Stimulated activated CD8-positive, alpha-beta memory T cell treated with anti-CD3 and anti-CD28 coated beads, Interleukin-7, amount 100 ng/mL, for 24 hours (primary cell): Measurements from ENCODE around the gene RBBP8.

Experiments used
- DNase-seq: peaks from one replicate; pipeline ENCODE4 v3.0.0-alpha.2; 2020; ENCODE audit warnings: low read depth

The RBBP8 gene

DNA sequence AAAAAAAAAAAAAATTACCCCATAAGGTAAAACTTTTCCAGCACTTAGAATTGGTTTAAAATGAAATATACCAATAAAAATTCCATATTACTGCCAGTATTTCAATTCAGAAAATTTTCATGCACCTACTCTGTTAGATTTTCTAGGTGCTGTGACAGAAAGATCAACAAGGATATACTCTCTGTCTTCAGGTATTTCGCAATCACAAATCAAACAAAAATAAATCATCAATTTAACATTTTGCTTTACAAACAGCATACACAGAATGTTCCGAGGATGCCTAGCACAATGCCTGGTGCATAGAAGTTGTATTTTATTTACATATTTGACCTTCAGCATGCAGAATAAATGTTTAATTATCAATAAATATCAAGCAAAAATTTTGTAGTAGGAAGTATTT lies 66.5 kb downstream of the RBBP8 start:
- no peak for DNase-seq

DNA sequence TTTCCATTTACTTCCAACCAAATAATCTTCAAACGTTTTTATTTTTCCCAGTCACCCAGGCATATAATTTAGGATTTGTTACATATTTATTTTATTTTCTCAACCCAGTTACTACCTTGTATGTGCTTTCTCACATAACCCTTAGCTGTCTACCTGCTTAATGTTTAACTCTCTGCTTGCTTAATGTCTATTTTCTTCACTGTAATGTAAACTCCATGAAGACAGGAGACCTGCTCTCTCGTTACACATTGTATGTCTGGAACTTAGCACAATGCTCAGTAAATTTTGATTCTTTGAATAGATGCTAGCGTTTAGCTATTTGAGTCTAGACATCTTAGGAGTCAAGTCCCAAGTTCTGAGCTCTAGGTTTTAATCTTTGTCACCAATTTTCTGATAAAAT lies 70.2 kb downstream of the RBBP8 start:
- no peak for DNase-seq

DNA sequence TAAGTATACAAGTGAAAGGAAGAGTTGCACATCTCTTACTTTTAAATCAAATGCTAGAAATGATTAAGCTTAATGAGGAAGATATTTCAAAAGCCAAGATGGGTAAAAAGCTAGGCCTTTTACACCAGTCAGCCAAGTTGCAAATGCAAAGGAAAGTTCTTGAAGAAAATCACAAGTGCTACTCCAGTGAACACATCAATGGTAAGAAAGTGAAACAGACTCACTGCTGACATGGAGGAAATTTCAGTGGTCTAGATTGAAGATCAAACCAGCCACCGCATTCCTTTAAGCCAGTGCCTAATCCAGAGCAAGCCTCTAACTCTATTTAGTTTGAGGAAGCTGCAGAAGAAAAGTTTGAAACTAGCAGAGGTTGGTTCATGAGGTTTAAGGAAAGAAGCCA lies 79.1 kb downstream of the RBBP8 start:
- DNase-seq, result no peak

DNA sequence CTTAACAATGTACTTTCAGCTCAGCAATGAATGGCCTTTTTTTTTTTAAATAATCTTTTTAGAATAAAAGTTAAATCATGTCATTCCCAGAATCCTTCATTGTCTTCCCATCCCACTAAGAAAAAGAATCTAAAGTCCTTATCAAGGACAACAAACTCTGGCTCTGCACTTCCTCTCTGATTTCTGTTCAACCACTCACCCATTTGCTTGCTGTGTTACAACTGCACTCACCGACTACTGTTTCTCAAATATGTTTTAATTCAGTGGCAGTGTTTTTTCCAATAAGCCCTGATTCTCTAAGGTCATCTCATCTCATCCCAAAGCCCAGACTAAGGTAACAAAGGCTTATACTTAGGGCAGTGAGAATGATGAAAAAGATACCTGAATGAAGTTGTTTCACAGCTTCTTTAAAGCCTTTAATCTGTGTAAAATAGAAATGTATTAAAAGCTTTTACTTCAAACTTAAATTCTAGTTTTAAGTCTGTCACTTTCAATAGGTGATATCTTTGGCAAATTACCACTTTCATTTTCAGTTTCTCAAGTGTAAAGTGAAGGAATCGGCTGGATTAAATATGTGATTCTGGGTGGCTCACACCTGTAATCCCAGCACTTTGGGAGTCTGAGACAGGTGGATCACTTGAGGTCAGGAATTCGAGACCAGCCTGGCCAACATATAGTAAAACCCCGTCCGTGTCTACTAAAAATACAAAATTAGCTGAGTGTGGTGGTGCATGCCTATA lies 87.6 kb downstream of the RBBP8 start:
- no peak for DNase-seq

DNA sequence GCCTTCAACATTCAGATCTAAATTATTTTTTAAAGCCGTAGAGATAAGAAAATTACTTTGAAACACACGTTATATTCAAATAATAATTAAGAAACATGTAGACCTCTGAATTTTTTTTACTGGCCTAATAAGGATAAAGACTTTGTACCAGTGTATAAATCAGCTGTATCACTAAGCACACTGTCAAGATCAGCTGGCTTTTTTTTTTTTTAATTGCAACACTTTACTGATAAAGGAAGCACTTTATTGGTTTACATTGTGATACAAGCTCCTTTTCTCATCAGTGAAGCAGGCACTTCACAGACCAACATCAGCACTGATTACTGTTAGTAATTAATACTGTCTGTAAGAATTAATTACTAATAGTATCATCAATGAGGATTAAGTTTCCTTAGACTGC lies 88.5 kb downstream of the RBBP8 start:
- DNase-seq, result no peak

DNA sequence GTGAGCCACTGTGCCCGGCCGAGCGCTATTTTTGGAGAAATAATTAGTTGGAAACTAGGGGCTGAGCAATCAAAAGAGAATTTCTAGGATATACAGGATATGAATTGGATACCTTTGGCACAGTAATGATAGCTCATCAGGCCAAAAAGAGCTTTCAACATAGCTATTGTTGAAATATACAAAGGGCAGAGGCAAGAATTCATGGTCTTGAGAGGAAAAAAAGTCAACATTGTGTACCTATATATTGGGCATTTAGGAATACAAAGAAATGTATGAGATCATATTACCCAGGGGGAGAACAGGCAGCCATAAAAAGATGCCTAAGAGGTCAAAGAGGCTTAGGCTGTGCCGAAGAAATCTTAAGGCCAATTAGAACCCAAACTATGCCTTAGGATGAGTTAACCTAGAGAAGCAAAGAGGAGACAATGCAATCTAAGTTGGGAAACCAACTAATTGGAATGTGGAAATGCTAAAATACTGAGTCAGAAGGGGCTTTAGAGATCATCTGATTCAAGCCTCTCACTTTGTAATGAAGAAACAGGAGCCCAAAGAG lies 99.0 kb downstream of the RBBP8 start:
- no peak for DNase-seq

DNA sequence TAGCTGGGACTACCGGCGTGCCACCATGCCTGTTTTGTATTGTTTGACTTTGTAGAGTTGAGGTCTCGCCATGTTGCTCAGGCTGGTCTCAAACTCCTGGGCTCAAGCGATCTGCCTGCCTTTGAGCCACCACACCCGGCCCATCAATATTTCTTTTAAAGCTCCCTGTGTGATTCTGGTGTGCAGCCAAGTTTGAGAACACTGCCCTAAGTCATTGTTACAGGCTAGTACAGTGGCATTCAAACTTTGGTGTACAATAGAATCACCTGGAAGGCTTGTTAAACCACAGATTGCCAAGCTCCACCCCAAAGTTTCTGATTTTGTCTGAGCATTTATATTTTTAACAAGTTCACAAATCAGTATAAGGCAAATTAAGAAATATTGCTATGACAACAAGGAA lies 99.9 kb downstream of the RBBP8 start:
- DNase-seq, result no peak

DNA sequence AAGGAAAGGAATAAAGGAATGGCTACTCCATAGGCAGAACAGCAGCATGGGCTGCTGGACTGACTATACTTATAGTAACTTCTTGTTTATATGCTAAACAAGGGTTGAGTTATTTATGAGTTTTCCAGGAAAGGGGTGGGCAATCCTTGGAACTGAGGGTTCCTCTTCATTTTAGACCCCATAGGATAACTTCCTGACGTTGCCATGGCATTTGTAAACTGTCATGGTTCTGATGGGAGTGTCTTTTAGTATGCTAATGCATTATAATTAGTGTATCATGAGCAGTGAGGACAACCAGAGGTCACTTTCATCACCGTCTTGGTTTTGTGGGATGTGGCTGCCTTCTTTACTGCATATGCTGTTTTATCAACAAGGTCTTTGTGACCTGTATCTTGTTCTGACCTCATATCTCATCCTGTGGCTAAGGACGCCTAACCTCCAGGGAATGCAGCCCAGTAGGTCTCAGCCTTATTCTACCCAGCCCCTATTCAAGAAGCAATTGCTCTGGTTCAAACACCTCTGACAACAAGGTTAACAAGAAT lies 103.6 kb downstream of the RBBP8 start:
- DNase-seq, result no peak

DNA sequence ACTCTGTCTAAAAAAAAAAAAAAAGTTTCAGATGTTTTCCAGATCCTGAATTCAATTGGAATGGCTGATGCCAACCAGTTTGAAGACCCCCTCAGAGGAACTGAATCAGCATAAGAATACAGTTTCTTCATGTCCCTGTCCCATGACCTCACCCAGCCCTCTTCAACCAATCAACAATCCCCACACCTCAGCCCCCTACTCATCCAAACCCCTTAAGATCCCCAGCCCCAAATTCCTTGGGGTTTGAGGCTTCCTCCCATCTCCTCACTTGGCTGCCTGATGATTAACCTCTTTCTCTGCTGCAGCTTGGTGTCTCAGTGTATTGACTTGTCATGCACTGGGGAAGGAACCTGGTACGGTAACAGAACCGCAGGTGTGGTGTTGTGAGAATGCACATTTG lies 104.5 kb downstream of the RBBP8 start:
- DNase-seq, result no peak

DNA sequence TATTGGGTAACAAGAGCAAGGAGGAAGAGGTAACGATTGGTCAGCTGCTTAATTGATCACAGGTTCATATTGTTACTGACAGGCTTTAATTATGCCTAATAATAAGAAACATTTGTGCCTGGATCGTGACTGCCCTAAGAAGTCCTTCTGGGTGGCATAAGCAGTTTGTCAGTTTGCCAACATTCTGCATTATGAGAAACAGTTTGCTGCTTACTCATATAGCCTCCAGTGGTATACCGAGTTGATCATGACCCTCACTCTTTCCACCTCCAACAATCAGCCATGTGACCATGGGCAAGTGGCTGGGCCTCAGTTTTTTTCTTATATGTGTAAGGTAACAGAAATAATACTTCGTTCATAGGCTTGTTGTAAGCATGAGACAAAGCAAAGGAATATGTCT lies 105.6 kb downstream of the RBBP8 start:
- no peak for DNase-seq

DNA sequence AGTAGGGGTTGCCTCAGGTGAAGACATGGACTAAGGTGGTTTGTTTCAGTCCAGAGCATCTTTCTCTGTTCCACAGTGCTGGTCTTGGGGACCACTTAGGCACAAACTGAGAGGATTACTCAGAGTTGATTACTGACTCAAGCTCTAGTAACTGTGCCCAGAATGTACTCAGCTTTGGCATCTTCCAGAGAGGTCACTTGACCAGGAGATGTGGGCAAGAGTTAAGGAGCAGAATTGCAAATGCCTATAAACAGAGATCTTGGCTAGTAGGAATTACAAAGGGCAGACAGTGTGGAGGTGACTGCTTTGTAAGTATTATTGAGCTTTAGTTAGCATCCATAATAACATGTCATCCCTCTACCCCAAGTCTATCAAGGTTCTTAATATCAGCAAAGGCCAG lies 109.0 kb downstream of the RBBP8 start:
- DNase-seq, result no peak

DNA sequence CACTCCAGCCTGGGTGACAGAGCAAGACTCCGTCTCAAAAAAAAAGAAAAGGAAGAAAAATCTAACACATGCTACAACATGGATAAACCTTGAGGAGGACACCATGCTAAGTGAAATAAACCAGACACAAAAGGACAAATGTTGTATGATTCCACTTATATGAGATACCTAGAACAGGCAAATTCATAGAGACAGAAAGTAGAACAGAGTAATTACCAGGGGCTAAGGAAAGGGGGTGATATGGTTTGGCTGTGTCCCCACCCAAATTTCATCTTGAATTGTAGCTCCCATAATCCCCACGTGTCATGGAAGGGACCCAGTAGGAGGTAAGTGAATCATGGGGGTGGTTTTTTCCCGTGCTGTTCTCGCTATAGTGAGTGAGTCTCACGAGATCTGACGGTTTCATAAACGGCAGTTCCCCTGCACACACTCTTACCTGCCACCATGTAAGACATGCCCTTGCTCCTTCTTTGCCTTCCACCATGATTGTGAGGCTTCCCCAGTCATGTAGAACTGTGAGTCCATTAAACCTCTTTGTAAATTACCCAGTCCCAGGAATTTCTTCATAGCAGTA lies 110.8 kb downstream of the RBBP8 start:
- no peak for DNase-seq

DNA sequence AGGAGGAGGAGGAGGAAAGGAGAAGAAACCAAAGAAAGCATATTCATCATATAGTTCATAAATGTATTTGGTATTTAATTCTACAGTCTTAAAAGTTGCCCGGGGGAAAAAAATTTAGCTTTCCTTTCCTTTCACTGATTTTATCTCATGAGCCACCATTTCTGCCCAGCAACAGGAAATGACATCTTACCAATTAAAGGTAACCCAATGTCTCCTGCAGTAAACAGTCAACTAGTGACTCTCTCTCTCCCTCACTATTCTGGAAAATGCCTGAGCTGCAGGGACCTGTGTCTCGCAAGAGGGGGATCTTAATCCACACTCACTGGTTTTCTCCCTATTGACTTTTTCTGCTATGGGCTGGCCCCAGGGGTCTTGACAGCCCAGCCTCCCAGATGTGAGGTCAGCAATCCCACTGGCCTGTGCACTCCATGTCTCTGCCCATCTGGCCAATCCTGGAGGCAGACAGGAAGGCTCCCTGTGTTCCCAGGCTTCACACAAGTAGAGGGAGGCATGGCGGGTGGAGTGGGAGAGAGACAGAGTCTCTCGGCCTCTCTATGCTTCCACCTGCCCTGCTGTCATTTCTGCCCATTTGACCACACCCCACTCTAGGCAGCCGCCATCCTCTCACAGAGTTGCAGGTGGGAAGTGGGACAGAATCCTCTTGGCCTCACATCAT lies 116.7 kb downstream of the RBBP8 start:
- no peak for DNase-seq

DNA sequence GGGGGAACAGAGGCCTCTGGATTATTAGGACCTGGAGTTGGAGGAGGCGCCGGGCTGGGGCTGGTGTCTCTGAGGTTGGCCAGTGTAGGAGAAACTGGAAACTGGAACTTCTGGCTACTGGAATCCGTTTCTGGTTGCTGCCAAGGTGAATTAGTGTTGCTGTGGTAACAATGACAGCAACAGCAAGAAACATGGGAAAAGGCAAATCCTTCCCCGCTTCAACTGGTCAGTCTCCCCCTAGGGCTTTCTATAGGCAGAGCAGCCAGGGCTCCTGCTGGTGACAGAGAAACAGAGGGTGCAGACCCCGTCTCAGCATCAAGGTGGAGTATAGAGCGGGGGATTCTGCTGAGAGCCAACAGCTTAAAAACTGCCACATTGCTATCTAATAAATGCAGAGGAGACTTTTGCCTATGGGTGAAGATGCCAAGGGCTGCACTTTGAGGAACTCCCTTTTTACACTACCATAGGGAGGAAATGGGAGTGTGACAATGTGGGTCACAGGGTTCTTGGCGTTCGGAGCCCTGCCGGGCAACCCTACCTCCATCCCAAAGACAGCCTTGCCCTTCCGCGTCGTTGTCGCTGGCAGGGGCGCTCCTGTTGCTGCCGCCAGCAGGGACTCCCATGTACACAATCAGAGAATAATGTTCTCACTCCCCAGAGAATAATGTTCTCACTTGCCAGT lies 120.8 kb downstream of the RBBP8 start:
- no peak for DNase-seq

DNA sequence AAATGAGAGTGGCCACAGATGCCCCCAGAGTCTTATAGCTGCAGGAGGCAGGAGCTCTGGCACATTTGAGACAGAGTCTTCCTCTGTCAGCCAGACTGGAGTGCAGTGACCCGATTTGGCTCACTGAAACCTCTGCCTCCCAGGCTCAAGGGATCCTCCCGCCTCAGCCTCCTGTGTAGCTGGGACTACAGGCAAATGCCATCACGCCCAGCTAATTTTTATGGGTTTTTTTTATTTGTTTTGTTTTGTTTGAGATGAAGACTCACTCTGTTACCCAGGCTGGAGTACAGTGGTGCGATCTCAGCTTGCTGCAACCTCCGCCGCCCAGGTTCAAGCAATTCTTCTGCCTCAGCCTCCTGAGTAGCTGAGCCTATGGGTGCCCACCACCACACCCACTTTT lies 121.4 kb downstream of the RBBP8 start:
- DNase-seq, result no peak

DNA sequence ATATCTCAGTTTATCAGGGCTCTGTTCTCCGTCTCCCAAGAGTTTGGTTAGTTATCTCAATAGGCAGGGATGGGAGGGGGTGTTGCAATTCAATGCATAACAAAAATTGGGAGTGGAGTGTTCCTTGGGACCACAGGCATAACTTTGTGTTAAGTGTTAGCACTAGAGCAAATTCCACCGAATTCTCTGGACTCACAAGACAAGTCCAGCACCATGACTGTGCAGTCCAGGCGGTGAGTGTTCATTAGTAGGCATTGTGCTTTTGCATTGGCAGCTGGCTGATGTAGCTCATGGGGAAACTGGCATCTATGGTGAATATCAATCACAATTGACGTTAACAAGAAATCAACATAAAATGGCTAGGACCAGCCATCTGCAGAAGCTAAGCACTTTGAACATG lies 123.2 kb downstream of the RBBP8 start:
- DNase-seq, result no peak

DNA sequence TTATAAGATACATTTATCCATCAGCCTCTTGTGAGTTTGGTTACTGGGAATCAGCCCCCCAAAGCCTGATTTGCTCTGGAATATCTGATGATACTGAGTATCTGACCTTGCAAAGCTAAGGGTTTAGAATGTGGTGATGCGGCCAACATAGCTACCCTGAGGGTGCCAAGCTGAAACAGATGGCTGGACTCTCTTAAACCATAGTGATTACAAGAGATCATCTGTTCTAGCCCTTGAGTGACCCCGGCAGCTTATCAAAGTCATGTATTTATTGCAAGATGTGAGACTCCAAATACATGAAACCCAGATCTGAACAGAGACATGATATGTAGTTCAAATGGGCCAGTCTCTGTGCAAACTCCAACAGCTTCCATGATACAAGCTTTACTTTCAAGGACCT lies 124.0 kb downstream of the RBBP8 start:
- no peak for DNase-seq

DNA sequence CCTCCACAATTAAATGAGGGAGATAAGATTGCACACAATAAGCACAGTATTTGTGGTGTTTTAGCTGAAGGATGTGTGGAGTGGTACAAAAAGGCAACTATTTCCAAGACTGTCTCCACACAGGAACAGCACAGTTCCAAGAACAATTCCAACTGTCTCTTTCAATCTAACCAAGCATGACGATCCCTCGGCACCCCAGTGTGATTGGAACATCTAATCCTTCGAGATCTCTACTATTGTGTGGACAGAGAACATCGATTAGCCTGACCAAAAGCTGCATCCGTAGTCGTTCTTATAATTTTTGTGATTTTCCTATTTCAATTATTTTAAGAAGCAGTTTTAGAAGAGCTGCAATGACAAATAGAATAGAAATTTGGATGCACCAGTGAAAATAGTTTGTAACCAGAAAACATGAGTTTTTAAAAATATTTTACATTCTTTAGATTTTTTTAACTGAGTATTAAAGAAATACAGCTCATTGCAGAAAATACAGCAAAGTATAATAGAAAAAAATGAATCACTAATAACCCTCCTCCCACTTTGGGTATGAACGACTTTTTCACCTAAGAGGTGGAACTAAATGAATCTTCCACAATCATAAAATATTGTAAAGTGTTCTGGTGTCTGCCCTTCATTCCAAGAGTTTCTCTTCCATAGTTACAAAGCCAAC lies 125.8 kb downstream of the RBBP8 start:
- no peak for DNase-seq

DNA sequence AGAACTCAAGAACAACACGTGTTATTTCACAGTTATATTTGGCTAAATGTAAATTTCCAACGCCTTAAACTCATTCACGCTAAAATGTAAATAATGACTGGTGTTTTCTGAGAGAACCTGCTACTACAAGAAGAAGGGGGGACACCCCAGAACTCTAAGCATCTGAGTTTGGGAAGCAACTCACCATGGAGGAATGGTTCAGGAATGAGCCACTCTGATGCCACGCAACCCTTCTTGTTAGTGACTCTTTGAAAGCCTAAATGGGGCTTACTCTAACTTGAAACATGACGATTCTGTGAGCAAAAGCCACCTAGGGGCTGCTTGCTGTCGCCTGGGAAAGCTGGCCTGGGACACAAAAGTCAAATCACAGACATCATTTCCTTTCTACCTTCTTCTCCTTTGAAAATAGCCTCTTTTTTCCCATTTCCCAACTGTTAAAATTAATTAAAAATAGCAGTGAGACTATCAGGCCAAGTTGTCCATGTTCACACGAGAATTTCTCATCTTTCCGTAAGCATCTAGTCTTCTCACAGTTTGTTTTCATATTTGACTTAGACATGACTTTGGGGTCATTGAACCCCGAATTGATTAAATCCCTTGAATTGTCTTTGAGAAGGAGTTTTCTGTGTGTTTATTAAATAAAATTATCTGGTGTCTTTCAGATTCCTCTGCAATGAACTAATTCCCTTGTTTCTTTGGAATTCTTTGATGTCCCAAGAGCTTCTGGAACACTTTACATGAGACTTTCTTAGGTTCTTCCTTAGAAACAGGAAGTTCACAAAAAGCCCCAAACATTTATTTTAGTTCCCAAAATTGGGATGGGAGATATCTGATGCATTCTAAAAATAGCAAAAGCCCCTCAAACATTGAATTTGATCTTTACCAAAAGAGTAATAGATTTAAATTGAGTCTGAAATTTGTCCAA lies 126.7 kb downstream of the RBBP8 start:
- no peak for DNase-seq

DNA sequence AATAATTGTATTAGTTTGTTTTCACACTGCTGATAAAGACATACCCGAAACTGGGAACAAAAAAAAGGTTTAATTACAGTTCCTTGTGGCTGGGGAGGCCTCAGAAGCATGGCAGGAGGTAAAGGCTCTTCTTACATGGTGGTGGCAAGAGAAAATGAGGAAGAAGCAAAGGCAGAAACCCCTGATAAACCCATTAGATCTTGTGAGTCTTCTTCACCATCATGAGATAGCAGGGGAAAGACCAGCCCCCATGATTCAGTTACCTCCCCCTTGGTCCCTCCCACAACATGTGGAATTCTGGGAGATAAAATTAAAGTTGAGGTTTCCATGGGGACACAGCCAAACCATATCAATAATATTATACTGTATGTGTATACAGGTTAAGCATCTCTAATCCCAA lies 128.9 kb downstream of the RBBP8 start:
- DNase-seq, result no peak

DNA sequence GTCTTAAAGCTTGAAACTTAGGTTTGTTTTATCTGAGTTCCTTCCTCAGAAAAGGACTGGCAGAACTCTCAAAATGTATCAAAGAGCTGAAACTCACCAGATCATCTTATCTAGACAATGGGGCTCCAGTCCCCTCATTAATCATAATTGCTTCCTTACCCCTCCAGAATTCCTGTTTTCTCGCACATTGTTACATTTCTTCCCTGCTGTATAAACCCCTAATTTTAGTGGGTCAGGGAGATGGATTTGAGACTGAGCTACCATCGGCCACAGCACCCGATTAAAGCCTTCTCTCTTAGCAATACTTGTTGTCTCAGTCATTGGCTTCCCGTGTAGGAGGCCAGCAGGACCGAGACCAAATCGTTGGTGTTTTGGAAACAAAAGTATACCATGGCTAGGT lies 130.4 kb downstream of the RBBP8 start:
- DNase-seq, result no peak
